Fibroblast of pulmonary artery (primary cell): Measurements from ENCODE around the gene TTC27.
A peak's percentile ranks its signal among the peaks of the same experiment; 100 is the strongest.

ENCODE experiments used
- DNase-seq: peaks from one replicate; pipeline ENCODE4 v3.0.0-alpha.2; 2010; ENCODE audit warnings: low read depth
- H3K4me3 ChIP-seq: replicated peaks from 2 replicates; pipeline ENCODE4 v1.5.1; 2011; ENCODE audit warnings: low read depth, mild to moderate bottlenecking, control low read depth, low read length, moderate library complexity
- TF ChIP-seq, protein P1 (sequence below): IDR thresholded peaks from 2 replicates; pipeline ENCODE4 v1.5.1; 2011; ENCODE audit warnings: mild to moderate bottlenecking, control low read depth, low read length, inconsistent platforms; ENCODE audit errors: missing control alignments

The TTC27 gene

DNA sequence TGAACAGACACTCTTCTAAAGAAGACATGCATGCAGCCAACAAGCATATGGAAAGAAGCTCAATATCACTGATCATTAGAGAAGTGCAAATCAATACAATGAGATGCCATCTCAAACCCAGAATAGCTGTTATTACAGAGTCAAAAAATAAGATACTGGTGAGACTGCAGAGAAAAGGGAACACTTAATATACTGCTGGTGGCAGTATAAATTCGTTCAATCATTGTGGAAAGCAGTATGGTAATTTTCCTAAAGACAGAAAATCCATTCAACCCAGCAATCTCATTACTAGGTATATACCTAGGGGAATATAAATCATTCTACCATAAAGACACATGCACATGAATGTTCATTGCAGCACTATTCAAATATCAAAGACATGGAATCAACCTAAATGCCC is 202.3 kb downstream of the TTC27 start:
- H3K4me3 ChIP-seq: no peak overlapping the region
- DNase-seq: no peak
- TF ChIP-seq, protein P1, sequence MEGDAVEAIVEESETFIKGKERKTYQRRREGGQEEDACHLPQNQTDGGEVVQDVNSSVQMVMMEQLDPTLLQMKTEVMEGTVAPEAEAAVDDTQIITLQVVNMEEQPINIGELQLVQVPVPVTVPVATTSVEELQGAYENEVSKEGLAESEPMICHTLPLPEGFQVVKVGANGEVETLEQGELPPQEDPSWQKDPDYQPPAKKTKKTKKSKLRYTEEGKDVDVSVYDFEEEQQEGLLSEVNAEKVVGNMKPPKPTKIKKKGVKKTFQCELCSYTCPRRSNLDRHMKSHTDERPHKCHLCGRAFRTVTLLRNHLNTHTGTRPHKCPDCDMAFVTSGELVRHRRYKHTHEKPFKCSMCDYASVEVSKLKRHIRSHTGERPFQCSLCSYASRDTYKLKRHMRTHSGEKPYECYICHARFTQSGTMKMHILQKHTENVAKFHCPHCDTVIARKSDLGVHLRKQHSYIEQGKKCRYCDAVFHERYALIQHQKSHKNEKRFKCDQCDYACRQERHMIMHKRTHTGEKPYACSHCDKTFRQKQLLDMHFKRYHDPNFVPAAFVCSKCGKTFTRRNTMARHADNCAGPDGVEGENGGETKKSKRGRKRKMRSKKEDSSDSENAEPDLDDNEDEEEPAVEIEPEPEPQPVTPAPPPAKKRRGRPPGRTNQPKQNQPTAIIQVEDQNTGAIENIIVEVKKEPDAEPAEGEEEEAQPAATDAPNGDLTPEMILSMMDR: no peak

DNA sequence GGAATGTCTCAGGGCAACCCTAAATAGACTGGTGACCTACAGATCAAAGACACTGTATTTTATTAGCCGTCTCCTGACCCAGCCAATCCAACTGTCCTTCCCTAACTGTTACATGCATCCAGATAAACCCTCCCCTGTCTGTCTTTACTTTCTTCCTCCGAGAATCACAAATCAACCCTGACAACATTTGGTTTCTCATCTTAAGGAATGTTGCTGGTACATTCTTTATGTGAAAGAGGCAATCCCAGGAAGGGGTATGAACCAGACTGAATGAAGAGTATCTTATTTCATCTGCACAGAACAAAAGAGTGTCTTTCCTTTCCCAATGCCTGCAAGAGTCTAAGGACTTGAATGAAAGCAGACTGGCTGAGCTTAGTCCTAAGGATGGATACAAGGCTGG is 205.0 kb downstream of the TTC27 start:
- no peak overlapping the region for H3K4me3 ChIP-seq
- TF ChIP-seq, protein P1: no peak
- DNase-seq: peak; percentile 57

DNA sequence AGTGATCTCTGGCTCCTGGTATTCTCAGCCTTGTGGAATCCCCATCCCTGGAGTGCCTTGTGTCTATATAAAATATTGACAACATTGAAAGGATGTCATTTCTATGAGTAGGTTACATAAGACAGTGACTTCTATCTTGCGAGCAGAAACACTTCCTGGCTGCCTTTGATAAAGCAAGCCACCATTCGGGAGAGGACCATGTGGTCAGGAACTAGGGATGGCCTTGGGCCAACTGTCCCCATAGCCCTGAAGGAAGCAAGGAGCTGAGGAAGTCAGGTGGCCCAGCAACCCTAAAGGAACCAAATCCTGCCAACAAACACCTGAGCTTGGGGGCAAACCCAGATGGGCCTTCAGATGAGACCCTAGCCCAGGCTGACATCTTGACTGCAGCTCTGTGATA is 205.9 kb downstream of the TTC27 start:
- H3K4me3 ChIP-seq: no peak overlapping the region
- DNase-seq: no peak
- TF ChIP-seq, protein P1: no peak

DNA sequence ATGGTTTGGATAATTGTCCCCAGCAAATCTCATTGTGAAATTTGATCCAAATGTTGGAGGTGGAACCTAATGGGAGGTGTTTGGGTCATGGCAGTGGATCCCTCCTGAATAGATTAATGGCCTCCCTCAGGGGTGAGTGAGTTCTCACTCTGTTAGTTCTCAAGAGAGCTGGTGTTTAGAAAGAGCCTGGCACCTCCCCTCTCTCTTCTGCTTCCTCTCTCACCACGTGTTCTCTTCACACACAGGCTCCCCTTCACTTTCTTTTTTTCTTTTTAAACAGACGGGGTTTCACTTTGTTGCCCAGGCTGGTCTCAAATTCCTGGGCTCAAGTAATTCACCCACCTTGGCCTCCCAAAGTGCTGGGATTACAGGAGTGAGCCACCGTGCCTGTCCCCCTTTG is 207.3 kb downstream of the TTC27 start:
- TF ChIP-seq, protein P1: no peak
- no peak overlapping the region for H3K4me3 ChIP-seq
- DNase-seq: no peak

DNA sequence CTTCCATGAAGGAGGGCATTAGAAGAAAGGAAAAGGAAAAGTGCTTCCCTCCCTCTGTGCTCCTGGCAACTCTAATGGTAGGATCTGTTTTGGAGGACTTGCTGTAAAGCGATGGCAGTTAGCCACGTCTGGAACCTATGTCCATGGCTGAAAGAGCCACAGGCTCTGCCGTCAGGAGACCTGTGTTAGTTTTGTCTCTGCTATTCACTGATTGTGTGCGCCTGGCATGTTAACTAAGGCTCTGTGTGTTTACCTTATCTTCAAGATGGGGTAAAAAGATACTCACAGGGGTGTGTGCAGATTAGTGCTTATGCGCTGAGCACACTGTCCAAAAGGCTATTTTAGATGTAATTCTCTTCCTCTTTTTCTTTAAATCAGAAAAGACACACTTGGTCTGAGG is 209.1 kb downstream of the TTC27 start:
- TF ChIP-seq, protein P1: no peak
- DNase-seq: no peak
- H3K4me3 ChIP-seq: no peak overlapping the region

DNA sequence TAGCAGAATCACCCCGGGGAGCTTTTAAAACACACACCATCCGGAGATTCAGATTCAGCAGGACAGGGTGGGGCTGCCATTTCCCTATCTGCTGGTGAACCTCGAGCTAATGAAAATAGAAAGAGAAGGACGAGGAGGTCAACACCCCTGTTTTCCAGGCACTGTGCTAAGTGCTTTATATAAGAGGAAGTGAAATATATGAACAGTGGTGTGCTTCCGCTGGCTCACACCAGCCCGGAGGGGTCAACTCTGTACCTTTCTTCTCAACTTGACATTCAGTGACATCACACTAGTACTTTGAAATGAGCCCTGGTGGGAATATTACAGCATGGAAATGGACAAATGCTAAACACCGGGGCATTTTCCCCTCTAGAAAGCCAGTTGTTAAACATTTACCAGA is 210.6 kb downstream of the TTC27 start:
- H3K4me3 ChIP-seq: no peak overlapping the region
- no peak for DNase-seq
- TF ChIP-seq, protein P1: no peak

DNA sequence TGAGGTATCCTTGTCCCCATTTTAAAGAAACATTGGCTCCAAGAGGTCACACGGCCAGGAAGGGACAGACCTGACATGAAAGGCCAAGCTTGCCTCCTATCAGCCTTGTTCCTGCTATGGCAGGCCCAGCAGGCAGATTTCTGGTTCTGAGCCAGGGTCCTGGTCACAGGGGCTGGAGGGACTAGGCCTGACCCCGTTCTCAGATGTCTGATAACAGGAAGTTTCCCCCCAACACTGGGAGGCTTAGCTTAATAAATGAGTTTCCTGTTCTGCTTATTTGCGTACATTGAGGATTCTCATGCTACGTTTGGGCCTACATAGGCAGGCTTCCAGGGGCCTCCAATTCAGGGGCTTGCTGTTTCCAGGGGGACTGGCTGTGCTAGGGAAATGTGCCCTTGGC is 211.1 kb downstream of the TTC27 start:
- TF ChIP-seq, protein P1: no peak
- no peak for DNase-seq
- no peak overlapping the region for H3K4me3 ChIP-seq
